ENCODE data around the gene TLCD3B. TPM values are rescaled to one million over a fixed set of nuclear protein-coding genes. Genes with fewer than 3 reads are reported as not detected.
A peak's percentile ranks its signal among the peaks of the same experiment; 100 is the strongest.

Gene TLCD3B
- total and polyA plus RNA-seq, 4 donors = 0.05 to 0.65 TPM; not detected in 2

GRCh38 chr16:30065943-30066760, 35.1 kb upstream of the TLCD3B start (continued):
- TF ChIP-seq REST (IDR thresholded peaks at IDR 0.05) (no peak), FOXA2 (IDR thresholded peaks at IDR 0.05) (no peak)

- H3K9ac ChIP-seq (ENCODE audit: low read depth in 1 of 2, low read length in 2 of 2) = peak within 1 kb of the TSS; percentile 96 to 99
- H3K4me1 ChIP-seq (ENCODE audit: control insufficient read depth in 4 of 4, insufficient read depth in 4 of 4, low read length in 3 of 4) = peaks cover 0 to 34% (median 14%) of the 10 kb centered on the region in 4 donors
- peak within 1 kb of the TSS; percentile 99 to 100 for H3K27ac ChIP-seq (ENCODE audit: low read depth in 1 of 2, low read length in 2 of 2)
- under 1% methylated on average over 99 of the region's 99 CpGs for WGBS
- peak within 1 kb of the TSS; percentile 73 to 97 (median 83) for H3K4me3 ChIP-seq (ENCODE audit: low read depth in 1 of 3, low read length in 3 of 3)
- H3K36me3 ChIP-seq (ENCODE audit: control insufficient read depth in 4 of 4, insufficient read depth in 3 of 4, low read depth in 1 of 4, low read length in 3 of 4) = peaks cover 11 to 27% (median 26%) of the 10 kb centered on the region in 4 donors
- no peaks in the 10 kb centered on the region for H3K27me3 ChIP-seq (ENCODE audit: control insufficient read depth in 4 of 4, insufficient read depth in 4 of 4, low read length in 3 of 4)
- no peaks in the 10 kb centered on the region for H3K9me3 ChIP-seq (ENCODE audit: control insufficient read depth in 4 of 4, low read length in 3 of 4)
- TF ChIP-seq MAX (IDR thresholded peaks at IDR 0.05) = peak; percentile 90
- peak in 1 of 2 donors; percentile 34 for TF ChIP-seq HNF4A (conservative IDR thresholded peaks at IDR 0.05)
- peak; percentile 65 for TF ChIP-seq NR2F2 (IDR thresholded peaks at IDR 0.05)
- no peak for TF ChIP-seq RAD21 (IDR thresholded peaks at IDR 0.05)
- no peak for TF ChIP-seq FOXA1 (IDR thresholded peaks at IDR 0.05)
- TF ChIP-seq ZBTB33 (IDR thresholded peaks at IDR 0.05) = peak; percentile 81
- no peak for TF ChIP-seq ATF3 (IDR thresholded peaks at IDR 0.05)
- peak; percentile 72 to 74 for TF ChIP-seq RXRA (IDR thresholded peaks at IDR 0.05)
- peak; percentile 90 for TF ChIP-seq YY1 (IDR thresholded peaks at IDR 0.05)
- peak; percentile 86 for TF ChIP-seq SP1 (IDR thresholded peaks at IDR 0.05)
- TF ChIP-seq FOXA2 (IDR thresholded peaks at IDR 0.05) = no peak
- TF ChIP-seq HNF4G (IDR thresholded peaks at IDR 0.05) = no peak
- peak; percentile 39 to 78 for TF ChIP-seq JUND (IDR thresholded peaks at IDR 0.05)
- peak; percentile 74 to 92 for TF ChIP-seq EGR1 (IDR thresholded peaks at IDR 0.05; ENCODE audit: low read depth in 2 of 2)
- TF ChIP-seq GABPA (IDR thresholded peaks at IDR 0.05 in 1 of 2, conservative IDR thresholded peaks at IDR 0.05 in 1 of 2) = peak; percentile 9 to 80
- TF ChIP-seq CTCF (IDR thresholded peaks at IDR 0.05; ENCODE audit: low read depth, low read length, missing input control) = no peak
- TF ChIP-seq TAF1 (conservative IDR thresholded peaks at IDR 0.05) = peak; percentile 71
- TF ChIP-seq REST (IDR thresholded peaks at IDR 0.05) = peak; percentile 95
- peak; percentile 93 for DNase-seq (ENCODE audit: low spot score)
Observed at GRCh38 chr16:30065102-30065942, 34.3 kb upstream of the TLCD3B start, which contains the start of gene ALDOA. TSS of gene ALDOA (plus strand) at chr16:30065760. CDS start at chr16:30066898, 1,138 bp downstream.
